C4-2B (cell line): ENCODE results near the gene SPATA25.

Source experiments
- H3K27ac ChIP-seq: fragments of 450-650 bp; 2 replicates; pipeline ENCODE4 v1.5.1; 2017
- CTCF ChIP-seq: fragments of 450-650 bp; conservative IDR thresholded peaks from 2 replicates; pipeline ENCODE4 v1.5.1; 2017; ENCODE audit warnings: mild to moderate bottlenecking
- ZFX ChIP-seq: fragments of 450-650 bp; IDR thresholded peaks from 2 replicates; pipeline ENCODE4 v1.6.1; 2017

SPATA25 gene

GRCh38 chr20:45911486-45912343, 24.3 kb upstream of the SPATA25 start, which contains the start of gene PLTP:
Gene PLTP, minus strand, starts transcription at chr20:45912155. Its CDS starts 703 bp downstream, at chr20:45911452.
- H3K27ac ChIP-seq = no peak within 1 kb of the TSS
- TF ChIP-seq CTCF (no peak), ZFX (no peak)

GRCh38 chr20:45910670-45911485, 23.5 kb upstream of the SPATA25 start:
- no peak for TF ChIP-seq CTCF
- TF ChIP-seq ZFX = no peak
- H3K27ac ChIP-seq = no peak overlapping the region

- no peak for TF ChIP-seq CTCF
- TF ChIP-seq ZFX = no peak
- H3K27ac ChIP-seq = no peak overlapping the region
Measured at GRCh38 chr20:45909817-45910669, 22.6 kb upstream of the SPATA25 start.

- TF ChIP-seq ZFX (no peak), CTCF (no peak)
- no peak overlapping the region for H3K27ac ChIP-seq
Measured at GRCh38 chr20:45909336-45909808, 21.9 kb upstream of the SPATA25 start.

- H3K27ac ChIP-seq = no peak overlapping the region
- no peak for TF ChIP-seq ZFX
Measured at GRCh38 chr20:45908084-45908483, 20.7 kb upstream of the SPATA25 start.

- no peak overlapping the region for H3K27ac ChIP-seq
- TF ChIP-seq ZFX (no peak), CTCF (no peak)
Measured at GRCh38 chr20:45907219-45907948, 20.0 kb upstream of the SPATA25 start.
